Astrocyte of the spinal cord (primary cell): ENCODE results near the gene CCDC148.

Source experiments
- DNase-seq: peaks from one replicate; pipeline ENCODE4 v3.0.0; 2011; ENCODE audit warnings: low read depth, low spot score
- H3K4me3 ChIP-seq: 2 replicates; pipeline ENCODE4 v1.5.1; 2011; ENCODE audit warnings: low read depth, mild to moderate bottlenecking, low read length, moderate library complexity
- CTCF ChIP-seq: IDR thresholded peaks from 2 replicates; pipeline ENCODE4 v1.5.1; 2012; ENCODE audit warnings: low read depth, mild to moderate bottlenecking, low read length, inconsistent platforms
- in situ Hi-C: cut with HindIII; loops from 2 replicates; pipeline ENCODE4 v1.10.0; 2017; ENCODE audit warnings: low sequenced_read_pairs

Gene CCDC148

DNA sequence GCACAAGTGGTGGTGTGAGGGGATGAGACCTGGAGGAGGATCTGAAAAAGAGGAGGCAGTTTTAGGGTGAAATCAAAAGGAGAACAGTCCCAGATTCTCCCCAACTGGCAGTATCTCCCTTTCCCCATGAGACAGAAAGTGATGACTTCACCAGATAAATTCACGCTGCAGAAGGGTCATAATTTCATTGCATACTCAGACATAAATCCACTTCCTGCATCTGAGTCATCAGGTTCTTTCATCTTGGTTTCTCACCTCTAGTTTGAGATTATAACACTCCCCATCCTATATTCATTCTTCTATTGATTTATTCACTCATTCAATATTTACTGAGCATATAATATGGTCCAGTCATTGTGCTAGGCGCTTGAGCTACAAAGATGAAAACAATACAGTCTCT lies 64.7 kb downstream of the CCDC148 start:
- no peak for TF ChIP-seq CTCF
- no peak overlapping the region for H3K4me3 ChIP-seq
- in situ Hi-C loops: no loop called here
- DNase-seq: peak; percentile 12

DNA sequence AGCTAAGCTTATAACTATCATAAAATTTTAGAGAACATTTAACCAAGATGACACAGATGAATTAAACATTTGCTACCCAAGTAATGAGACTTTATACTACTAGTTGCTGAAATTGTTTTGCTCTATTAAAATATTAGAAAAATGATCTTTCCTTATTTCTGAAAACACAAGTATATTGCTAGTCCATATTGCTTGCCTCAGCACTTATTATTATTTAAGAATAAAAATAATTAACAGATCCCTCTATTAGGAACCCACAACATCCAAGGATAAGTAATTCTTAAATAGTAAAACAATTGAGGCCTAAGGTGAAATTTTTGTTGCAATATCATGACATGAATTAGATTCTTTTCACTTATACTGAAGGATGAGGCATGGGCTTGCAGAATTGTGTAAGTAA lies 65.2 kb downstream of the CCDC148 start:
- in situ Hi-C loops: no loop called here
- DNase-seq: no peak
- no peak overlapping the region for H3K4me3 ChIP-seq
- TF ChIP-seq CTCF: no peak

- no peak overlapping the region for H3K4me3 ChIP-seq
- no peak for TF ChIP-seq CTCF
- DNase-seq: no peak
- in situ Hi-C loops: no loop called here
These were observed 68.4 kb downstream of the CCDC148 start for GRCh38 chr2:158388159-158388558.

DNA sequence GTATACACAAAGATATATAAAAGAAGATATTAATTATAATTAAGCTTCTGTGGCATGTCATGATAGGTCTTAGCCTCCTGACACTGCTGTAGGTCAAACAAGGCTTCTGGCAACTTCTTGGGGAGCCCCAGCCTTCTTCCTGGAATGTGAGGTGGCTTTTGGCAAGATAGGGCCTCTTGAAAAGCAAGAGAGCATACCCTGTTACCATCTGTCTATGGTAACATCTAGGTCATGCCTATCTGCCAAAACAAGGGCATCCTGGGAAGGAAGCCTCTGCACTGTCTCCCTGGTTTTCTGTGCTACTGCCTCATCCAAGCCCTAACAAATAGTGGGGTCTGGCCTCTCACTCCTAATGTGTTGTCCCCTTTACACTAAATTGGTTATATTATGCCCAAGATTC lies 70.9 kb downstream of the CCDC148 start:
- DNase-seq: no peak
- in situ Hi-C loops: no loop called here
- H3K4me3 ChIP-seq: no peak overlapping the region
- TF ChIP-seq CTCF: no peak

GRCh38 chr2:158381978-158382377 lies 74.6 kb downstream of the CCDC148 start:
- no peak for DNase-seq
- TF ChIP-seq CTCF: no peak
- in situ Hi-C loops: no loop called here
- no peak overlapping the region for H3K4me3 ChIP-seq

DNA sequence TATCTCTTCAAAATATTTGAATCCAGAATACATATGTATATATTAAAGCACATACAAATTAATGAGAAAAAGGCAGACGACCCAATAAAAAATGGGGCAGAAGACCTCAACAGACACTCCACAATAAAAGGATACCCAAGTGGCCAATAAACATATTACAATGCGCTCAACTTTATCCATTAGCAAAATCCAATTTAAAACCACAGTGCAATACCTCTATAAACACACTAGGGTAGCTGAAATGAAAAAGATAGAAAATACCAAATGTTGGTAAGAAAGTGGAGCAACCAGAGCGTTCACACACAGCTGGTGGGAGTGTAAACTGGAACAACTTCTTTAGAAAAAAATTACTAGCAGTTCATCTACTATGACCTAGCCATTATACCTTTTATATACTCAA lies 75.3 kb downstream of the CCDC148 start:
- in situ Hi-C loops: no loop called here
- TF ChIP-seq CTCF: no peak
- no peak overlapping the region for H3K4me3 ChIP-seq
- DNase-seq: no peak

DNA sequence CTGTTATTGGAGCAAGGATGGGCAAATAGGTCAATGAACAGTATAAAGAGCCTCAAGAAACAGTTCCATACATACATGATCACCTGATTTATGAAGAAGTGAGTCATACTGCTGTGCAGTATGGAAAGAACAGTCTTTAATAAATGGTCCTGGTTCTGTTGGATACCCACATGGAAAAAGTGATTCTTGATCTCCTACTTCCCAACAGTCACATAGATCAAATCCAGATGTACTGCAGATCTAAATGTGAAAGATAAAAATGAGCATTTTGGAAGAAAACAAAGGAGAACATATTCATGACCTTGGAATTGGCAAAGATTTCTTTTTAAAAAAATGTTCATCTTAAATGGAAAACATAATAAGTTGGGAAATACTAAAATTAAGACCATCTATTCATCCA lies 75.8 kb downstream of the CCDC148 start:
- no peak for TF ChIP-seq CTCF
- in situ Hi-C loops: no loop called here

More for the DNA sequence above, 75.8 kb downstream of the CCDC148 start:
- no peak overlapping the region for H3K4me3 ChIP-seq
- no peak for DNase-seq
